Right lobe of liver (tissue), 4 donors: ENCODE data around the gene PRKN.

Experiments used
- POLR2A ChIP-seq: fragments of 450-650 bp; IDR thresholded peaks from one replicate; pipeline ENCODE4 v1.6.1; 2017; ENCODE audit warnings: antibody characterized with exemption, mild to moderate bottlenecking
- TF ChIP-seq, protein P1 (sequence below), 4 donors: fragments of 200-600 bp in 3 of 4; fragments of 450-650 bp in 1 of 4; IDR thresholded peaks; one replicate each; pipeline versions ENCODE4 v1.5.1 to v1.8.0; 2016 to 2022; ENCODE audit warnings: antibody characterized with exemption in 4 of 4, mild to moderate bottlenecking in 2 of 4
- donor health status: DM: no; HTN: no; CAD: no.
- donor health status: DM: no; HTN: no; CAD: no.
- donor health status: DM: no; HTN: yes; CAD: no.

- TF ChIP-seq, protein P1, sequence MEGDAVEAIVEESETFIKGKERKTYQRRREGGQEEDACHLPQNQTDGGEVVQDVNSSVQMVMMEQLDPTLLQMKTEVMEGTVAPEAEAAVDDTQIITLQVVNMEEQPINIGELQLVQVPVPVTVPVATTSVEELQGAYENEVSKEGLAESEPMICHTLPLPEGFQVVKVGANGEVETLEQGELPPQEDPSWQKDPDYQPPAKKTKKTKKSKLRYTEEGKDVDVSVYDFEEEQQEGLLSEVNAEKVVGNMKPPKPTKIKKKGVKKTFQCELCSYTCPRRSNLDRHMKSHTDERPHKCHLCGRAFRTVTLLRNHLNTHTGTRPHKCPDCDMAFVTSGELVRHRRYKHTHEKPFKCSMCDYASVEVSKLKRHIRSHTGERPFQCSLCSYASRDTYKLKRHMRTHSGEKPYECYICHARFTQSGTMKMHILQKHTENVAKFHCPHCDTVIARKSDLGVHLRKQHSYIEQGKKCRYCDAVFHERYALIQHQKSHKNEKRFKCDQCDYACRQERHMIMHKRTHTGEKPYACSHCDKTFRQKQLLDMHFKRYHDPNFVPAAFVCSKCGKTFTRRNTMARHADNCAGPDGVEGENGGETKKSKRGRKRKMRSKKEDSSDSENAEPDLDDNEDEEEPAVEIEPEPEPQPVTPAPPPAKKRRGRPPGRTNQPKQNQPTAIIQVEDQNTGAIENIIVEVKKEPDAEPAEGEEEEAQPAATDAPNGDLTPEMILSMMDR (IDR thresholded peaks at IDR 0.05): no peak
- TF ChIP-seq POLR2A: no peak
Measured at GRCh38 chr6:162722633-162723032, 4.9 kb downstream of the PRKN start.
